PC-3 (cell line): ENCODE results near the gene TUBB1.

ENCODE experiments used
- EZH2 ChIP-seq: fragments of 300-600 bp; sonication (generic); IDR thresholded peaks from one replicate; pipeline ENCODE4 v1.6.1; 2017; ENCODE audit warnings: antibody characterized with exemption, mild to moderate bottlenecking, low read length; ENCODE audit not compliant: unreplicated experiment
- EZH2phosphoT487 ChIP-seq: fragments of 300-600 bp; sonication (generic); IDR thresholded peaks from 2 replicates; pipeline ENCODE4 v1.6.1; 2018; ENCODE audit warnings: mild to moderate bottlenecking, antibody characterized with exemption, low read length, borderline replicate concordance
- TF ChIP-seq, protein P1 (sequence below): fragments of 300-600 bp; sonication (generic); conservative IDR thresholded peaks from 2 replicates; pipeline ENCODE4 v1.5.1; 2017; ENCODE audit warnings: antibody characterized with exemption, low read depth, mild to moderate bottlenecking, low read length

DNA sequence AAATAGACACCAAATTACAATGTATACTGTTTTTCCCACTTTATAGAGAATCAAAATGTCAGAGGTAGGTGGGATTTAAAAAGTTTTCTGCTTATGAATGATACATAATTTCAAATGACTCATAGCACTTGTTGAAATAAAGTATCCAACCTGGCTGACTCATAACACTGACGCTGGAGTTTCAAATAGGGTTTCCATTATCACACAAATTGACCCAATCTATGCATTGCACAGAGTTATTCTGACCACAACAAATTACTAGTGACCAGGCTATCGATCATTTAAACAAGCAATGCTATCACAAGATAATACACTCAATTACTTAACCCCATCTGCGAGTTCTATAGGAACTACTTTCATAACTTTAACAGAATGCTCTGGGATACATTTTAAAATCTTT, 55.2 kb downstream of the TUBB1 start:
- TF ChIP-seq, protein P1, sequence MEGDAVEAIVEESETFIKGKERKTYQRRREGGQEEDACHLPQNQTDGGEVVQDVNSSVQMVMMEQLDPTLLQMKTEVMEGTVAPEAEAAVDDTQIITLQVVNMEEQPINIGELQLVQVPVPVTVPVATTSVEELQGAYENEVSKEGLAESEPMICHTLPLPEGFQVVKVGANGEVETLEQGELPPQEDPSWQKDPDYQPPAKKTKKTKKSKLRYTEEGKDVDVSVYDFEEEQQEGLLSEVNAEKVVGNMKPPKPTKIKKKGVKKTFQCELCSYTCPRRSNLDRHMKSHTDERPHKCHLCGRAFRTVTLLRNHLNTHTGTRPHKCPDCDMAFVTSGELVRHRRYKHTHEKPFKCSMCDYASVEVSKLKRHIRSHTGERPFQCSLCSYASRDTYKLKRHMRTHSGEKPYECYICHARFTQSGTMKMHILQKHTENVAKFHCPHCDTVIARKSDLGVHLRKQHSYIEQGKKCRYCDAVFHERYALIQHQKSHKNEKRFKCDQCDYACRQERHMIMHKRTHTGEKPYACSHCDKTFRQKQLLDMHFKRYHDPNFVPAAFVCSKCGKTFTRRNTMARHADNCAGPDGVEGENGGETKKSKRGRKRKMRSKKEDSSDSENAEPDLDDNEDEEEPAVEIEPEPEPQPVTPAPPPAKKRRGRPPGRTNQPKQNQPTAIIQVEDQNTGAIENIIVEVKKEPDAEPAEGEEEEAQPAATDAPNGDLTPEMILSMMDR = no peak
- TF ChIP-seq EZH2 = no peak
- no peak for TF ChIP-seq EZH2phosphoT487
